ENCODE data around the gene CCM2L.

Gene CCM2L

GRCh38 chr20:31996996-31997395 lies 13.2 kb upstream of the CCM2L start:
- no peak for DNase-seq (ENCODE audit: low spot score)

- DNase-seq (ENCODE audit: low spot score) = no peak
Measured at GRCh38 chr20:31998246-31998645, 12.0 kb upstream of the CCM2L start.

GRCh38 chr20:32003325-32003724 lies 6.9 kb upstream of the CCM2L start:
- no peak for DNase-seq (ENCODE audit: low spot score)

GRCh38 chr20:32004963-32005362 lies 5.3 kb upstream of the CCM2L start:
- no peak for DNase-seq (ENCODE audit: low spot score)

- no peak for DNase-seq (ENCODE audit: low spot score)
Measured at GRCh38 chr20:32006053-32006452, 4.2 kb upstream of the CCM2L start.

- no peak for DNase-seq (ENCODE audit: low spot score)
Measured at GRCh38 chr20:32006841-32007786, 3.1 kb upstream of the CCM2L start.

GRCh38 chr20:32007787-32008616 lies 2.2 kb upstream of the CCM2L start:
- no peak for DNase-seq (ENCODE audit: low spot score)

- DNase-seq (ENCODE audit: low spot score) = no peak
Measured at GRCh38 chr20:32009564-32009963, 674 bp upstream of the CCM2L start.

- DNase-seq (ENCODE audit: low spot score) = no peak
Measured at GRCh38 chr20:32010666-32011065, 428 bp downstream of the CCM2L start.

- DNase-seq (ENCODE audit: low spot score) = no peak
Measured at GRCh38 chr20:32012159-32012688, 2.0 kb downstream of the CCM2L start.

GRCh38 chr20:32013326-32013725 lies 3.1 kb downstream of the CCM2L start:
- no peak for DNase-seq (ENCODE audit: low spot score)

GRCh38 chr20:32017711-32018251 lies 7.5 kb downstream of the CCM2L start:
- DNase-seq (ENCODE audit: low spot score) = peak; percentile 34

GRCh38 chr20:32018269-32019155 lies 8.3 kb downstream of the CCM2L start:
- peak; percentile 16 for DNase-seq (ENCODE audit: low spot score)

- DNase-seq (ENCODE audit: low spot score) = no peak
Measured at GRCh38 chr20:32019156-32019510, 8.9 kb downstream of the CCM2L start.

- DNase-seq (ENCODE audit: low spot score) = no peak
Measured at GRCh38 chr20:32019563-32020463, 9.6 kb downstream of the CCM2L start.

GRCh38 chr20:32021091-32021490 lies 10.9 kb downstream of the CCM2L start:
- no peak for DNase-seq (ENCODE audit: low spot score)

GRCh38 chr20:32024683-32025295 lies 14.6 kb downstream of the CCM2L start:
- DNase-seq (ENCODE audit: low spot score) = no peak

- no peak for DNase-seq (ENCODE audit: low spot score)
Measured at GRCh38 chr20:32027643-32028042, 17.4 kb downstream of the CCM2L start.

GRCh38 chr20:32028647-32029372 lies 18.6 kb downstream of the CCM2L start:
- DNase-seq (ENCODE audit: low spot score) = no peak
